COLO829 (cell line): ENCODE data around the gene LRCH4.

ENCODE experiments used
- DNase-seq: peaks from one replicate; pipeline ENCODE4 v3.0.0; 2012; ENCODE audit warnings: low spot score

The LRCH4 gene

DNA sequence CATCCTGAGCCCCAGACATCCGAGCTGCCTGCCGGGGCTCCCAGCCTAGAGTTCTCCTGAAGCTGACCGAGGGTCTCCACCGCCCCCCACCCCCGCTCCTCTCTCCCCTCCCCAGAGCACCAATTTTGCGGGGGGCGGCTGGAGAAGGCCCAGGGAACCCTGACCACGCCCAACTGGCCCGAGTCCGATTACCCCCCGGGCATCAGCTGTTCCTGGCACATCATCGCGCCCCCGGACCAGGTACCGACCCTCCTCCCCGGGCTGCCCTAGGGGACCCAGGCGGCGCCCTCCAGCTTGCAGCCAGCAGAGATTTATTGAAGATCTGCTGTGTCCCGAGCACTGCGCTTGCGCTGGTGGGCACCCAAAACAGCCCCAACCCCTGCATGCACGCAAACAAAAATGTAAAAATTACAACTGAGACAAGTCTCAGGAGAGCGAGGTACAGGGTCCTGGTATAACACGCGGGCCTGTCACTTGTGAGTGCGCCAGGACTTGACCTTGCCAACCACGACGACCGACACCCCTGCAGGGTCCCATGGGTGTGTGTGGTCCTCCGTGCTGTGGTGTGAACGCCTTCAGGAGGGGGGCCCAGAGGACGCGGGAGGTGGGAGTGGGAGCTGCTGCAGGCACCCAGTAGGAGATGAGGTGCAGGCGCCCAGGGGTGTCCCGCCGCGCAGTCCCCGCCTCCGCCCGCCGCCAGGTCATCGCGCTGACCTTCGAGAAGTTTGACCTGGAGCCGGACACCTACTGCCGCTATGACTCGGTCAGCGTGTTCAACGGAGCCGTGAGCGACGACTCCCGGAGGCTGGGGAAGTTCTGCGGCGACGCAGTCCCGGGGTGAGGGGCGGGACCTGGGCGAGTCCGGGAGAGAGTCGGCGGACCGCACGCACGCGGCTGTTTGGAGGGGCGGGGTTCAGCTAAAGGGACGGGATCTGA lies 19.3 kb upstream of the LRCH4 start:
- DNase-seq, result no peak

- peak; percentile 70 for DNase-seq
These were observed 18.4 kb upstream of the LRCH4 start for GRCh38 chr7:100604028-100604975.

DNA sequence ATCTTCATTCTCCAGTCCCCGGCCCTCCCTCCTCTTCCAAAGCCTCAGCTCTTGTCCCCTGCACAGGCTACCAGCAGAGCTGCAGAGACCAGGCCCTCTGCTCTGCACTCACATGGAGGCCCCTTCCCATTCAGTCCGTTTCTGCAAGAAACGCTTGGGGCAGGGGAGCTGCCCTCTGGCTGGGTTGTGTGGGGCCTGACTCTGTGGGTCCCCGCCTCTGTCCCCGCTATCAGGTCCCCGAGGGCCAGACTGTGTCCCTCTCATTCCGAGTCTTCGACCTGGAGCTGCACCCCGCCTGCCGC lies 17.7 kb upstream of the LRCH4 start:
- DNase-seq, result no peak

- DNase-seq, result no peak
These were observed 17.2 kb upstream of the LRCH4 start for GRCh38 chr7:100602889-100603725.

GRCh38 chr7:100600730-100601038 lies 14.8 kb upstream of the LRCH4 start:
- no peak for DNase-seq

GRCh38 chr7:100599911-100600729 lies 14.2 kb upstream of the LRCH4 start:
- no peak for DNase-seq

DNA sequence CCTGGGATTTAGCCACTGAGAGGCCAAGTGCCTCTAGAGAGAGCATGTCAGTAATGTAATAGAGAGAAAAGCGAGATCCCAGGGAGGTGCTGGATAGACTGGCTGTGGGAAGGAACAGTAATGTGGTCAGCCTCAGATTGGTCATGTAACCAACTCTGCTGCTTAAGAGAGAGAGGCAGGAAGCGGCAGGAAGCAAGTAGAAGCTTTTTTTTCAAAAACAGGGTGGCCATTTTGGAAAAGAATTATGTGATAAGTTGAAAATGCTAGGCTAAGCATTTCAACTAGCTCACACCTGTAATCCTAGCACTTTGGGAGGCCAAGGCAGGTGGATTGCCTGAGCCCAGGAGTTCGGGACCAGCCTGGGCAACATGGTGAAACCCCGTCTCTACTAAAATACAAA lies 12.5 kb upstream of the LRCH4 start:
- no peak for DNase-seq

DNA sequence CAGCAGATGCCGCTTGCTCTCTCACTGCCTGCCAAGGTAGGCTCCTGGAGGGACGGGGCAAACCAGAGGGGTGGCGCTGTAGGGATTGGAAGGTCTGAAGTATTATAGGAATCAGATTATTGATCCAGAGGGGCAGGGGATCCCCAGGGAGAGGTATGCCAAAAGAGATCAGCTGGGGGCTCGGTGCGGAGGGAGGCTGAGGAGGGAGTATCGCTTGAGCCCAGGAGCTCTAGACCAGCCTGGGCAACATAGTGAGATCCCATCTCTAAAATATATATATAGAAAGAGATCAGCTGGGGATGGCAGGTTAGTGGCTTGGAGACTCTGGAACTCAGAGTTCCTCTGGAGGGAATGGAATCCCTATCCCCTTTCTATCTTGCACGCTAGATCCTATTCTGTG lies 9.3 kb upstream of the LRCH4 start:
- no peak for DNase-seq

GRCh38 chr7:100591596-100591995 lies 5.7 kb upstream of the LRCH4 start:
- no peak for DNase-seq

DNA sequence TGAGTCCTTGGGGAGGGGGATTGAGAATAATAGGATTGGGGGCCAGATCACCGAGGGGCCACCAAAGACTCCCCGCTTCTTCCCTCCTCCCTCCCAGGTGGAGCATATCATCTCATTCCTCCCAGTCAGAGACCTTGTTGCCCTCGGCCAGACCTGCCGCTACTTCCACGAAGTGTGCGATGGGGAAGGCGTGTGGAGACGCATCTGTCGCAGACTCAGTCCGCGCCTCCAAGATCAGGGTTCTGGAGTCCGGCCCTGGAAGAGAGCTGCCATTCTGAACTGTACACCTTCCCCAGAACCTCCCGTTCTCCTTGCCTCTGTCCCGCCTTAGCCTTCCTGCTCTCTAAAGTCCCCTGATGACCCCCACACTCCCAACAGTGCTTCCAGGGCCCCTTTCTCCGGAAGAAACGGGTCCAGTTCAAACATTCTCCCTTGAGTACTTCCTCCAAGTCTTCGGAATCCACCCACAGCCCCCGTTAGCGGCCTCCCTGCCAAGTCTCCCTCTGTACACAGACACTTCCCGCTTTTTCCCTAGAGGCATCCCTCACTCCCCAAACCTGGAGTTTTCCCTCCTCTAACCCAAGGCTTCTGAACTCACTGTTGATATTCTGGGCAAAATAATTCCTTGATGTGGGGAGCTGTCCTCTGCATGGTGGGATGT lies 4.3 kb upstream of the LRCH4 start:
- no peak for DNase-seq

DNA sequence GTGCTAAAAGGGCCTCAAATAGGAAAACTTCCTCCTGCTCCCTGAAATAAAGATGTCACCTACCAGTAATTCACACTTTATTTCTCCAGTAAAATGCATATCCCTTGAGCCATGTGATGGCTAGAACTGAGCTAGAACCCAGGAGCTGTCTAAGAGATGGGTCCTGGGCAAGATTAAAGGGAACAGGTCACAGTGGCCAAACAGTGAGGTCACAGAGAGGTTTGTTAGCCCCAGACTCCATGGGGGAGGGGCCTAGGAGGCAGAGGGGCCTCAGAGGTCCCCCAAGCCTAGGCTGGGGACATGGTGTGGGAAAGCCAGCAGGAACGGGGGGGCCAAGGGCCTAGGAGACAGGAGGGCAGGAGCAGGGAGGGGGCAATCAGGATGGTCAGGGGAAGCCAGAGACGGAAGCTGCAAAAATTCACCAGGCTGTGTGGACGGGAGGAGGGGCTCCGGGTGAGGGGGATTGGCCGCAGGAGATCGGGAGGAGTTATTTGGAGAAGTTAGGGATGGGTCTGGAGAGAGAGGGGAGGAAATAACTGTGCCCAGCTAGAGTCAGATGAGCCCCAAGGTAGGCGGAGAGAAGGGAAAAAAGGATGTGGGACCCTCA lies 3.5 kb upstream of the LRCH4 start:
- DNase-seq, result no peak

DNA sequence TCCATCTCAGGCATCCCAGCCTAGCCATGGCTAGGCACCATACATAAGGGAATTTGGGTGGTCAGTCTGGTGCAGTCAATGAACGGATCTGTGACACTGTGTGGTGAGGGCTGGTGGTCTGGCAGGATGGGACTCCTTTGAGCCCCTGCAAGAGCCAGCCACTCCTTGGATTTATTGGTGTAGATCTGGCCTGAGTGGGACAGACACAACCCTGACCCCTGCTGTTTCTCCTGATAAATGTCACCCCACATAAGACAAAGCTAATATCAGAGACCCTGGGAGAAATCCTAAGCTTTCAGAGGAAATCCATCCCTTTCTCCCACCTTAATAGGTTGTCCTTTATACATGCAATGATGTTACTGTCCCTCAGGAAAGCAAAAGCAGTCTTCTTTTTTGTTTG lies 2.5 kb upstream of the LRCH4 start:
- no peak for DNase-seq

GRCh38 chr7:100586266-100587025 lies 517 bp upstream of the LRCH4 start, which contains the start of gene FBXO24:
Gene FBXO24 (plus strand): TSS chr7:100586328. CDS start chr7:100586626, 298 bp downstream.
- peak; percentile 99 for DNase-seq

GRCh38 chr7:100584683-100585510 lies 1.0 kb downstream of the LRCH4 start:
- DNase-seq, result peak; percentile 45

DNA sequence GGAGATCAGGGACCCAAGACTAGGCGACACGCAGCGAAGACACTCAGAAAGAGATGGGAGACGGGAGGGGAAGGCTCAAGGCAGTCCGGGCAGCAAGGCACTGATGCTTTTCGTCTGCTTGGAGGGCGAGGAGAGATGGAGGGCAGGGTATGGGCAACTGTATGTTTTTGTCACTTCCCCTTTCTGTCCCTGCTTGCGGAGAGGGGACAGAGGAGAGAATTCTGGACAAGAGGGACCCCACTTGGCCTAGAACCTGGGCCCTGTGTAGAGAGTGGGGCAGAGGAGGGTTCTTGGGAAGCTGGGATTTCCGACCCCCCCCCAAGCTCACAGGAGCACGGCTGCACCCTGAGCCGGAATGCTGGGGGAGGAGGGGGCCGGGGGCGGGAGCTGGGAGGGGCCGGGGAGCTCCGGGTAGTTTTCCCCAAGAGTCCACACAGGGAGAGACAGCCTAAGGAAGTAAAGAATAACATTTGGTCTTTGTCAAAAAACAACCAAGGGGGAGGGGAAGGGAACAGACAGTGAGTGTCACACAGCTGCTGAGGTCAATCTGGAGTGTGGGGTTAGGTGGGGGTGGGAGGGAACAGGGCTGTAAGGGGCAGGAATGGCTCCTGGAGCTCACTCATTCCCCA lies 1.8 kb downstream of the LRCH4 start:
- DNase-seq, result no peak

DNA sequence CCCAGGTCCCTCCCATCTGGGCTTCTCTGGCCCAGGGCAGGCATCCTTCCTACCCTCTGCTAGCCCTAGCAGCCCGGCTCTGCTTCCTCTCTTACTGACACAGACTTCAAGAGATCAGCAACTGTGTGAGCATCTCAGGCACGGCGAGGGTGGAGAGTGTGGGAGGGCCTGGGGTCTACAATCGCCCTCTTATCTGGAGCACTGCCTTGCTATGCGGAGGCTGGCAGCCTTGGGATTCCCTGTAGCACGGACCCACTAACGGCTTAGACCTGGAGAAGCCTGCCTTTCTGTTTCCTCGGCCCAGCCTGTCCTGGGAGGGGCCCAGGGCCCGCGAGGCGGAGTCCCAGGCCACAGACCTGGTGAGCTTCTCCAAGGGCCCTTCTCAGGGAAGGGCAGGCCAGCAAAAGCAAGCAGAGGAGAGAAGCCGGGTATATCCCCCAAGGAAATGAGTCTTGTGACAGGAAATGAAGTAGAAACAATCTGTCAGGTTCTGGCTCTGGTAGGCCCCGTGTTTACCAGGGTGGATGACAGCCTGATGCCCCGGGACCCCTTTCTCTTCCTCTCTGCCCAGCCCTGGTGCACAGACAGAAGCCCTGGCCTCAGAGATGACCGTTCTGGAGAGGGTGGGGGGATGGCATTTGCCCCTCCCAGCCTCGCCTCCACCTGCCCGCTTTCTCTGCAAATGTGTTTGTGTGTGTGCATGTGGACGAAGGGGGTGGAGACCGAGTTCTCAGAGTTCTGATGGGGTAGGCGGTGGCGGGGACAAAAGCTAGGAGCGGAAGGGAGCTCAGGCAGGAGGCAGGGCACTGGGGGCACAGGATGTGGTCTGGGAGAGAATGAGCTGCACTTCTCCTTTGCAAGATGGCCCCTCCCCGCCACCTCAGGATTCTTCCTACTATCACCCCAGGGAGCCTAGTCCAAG lies 2.5 kb downstream of the LRCH4 start:
- DNase-seq, result peak; percentile 88

DNA sequence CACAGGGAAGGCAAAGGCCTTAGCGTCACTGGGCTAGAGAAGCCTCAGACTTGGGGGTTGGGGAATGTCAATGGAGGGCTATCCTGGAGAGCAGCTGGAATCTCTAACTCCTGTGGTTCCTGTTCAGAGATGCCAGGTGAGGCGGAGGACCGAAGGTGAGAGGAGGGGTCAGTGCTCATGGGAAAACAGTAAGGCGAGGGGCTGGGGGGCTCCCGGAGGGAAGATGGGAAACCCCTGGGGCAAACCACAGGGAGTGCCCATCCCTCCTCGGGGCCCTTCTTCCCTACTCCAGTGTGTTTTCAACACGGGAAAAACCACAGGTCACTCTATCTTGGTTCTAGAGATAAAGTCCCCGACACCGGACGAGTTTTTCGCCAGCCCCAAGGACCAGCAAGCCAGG lies 3.3 kb downstream of the LRCH4 start:
- DNase-seq, result no peak
